Esophagus squamous epithelium (tissue), 4 donors: ENCODE results near the gene MAPKAPK3.

Experiments
- CTCF ChIP-seq, 6 experiments: fragments of 450-650 bp in 4 of 6; fragments of 200-600 bp in 2 of 6; sonication (generic) in 2 of 6; IDR thresholded peaks; one replicate each; pipeline ENCODE4 v1.5.1; 2016 to 2019; ENCODE audit warnings: antibody characterized with exemption in 6 of 6, mild to moderate bottlenecking in 4 of 6, moderate library complexity in 4 of 6
- POLR2A ChIP-seq, 4 donors: fragments of 450-650 bp; IDR thresholded peaks; one replicate each; pipeline ENCODE4 v1.6.1; 2017; ENCODE audit warnings: antibody characterized with exemption in 4 of 4, mild to moderate bottlenecking in 4 of 4, moderate library complexity in 3 of 4

DNA sequence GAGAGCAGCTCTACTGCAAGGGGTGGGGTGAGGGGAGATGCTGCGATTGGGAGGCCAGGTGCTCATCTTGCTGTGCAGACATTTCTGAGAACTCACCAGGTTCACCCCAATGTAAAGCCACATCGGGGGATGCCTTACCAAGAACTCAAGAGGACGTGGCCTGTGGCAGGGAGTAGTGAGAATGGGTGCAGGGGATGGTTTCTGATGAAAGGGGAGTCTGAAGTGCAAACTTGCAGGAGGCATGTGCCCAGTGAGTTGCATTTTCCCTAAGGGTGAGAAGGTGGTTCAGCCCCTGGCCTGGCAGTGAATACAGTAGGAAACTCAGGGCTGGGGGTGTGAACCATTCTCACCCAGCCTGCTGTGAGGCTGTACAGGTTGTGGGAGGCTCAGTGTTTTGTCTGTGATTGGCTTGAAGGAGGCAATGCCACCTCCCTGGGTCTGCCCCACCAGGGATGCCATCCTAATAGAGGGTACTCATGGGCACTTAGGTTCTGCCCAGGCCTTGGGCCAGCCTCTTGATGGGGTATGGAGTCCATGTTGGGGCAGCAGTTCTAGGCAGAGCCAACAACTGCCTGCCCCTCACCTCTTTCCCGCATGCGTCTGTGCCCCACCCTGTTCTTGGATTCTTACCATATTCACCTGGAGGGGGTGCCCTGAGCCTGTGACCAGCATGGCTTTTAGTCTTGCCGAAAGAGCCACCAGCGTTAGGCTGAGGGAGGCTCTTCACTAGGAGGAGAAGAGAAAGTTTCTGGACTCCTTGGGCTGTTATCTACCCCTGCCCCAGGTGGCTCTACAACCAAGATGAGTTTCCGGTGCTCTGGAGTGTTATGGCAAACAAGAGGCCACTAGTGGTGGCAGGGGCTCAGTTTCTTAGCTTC, 43.1 kb upstream of the MAPKAPK3 start:
- TF ChIP-seq CTCF (IDR thresholded peaks at IDR 0.05): no peak
- TF ChIP-seq POLR2A (IDR thresholded peaks at IDR 0.05): no peak
